Skeletal muscle cell (primary cell): ENCODE data around the gene FBXW5.

Experiments
- DNase-seq: peaks from one replicate; pipeline ENCODE4 v3.0.0-alpha.2; 2010; ENCODE audit warnings: low read depth
- H3K4me3 ChIP-seq: 2 replicates; pipeline ENCODE4 v1.5.1; 2011; ENCODE audit warnings: low read depth, mild to moderate bottlenecking, control low read depth, low read length, moderate library complexity

The FBXW5 gene

DNA sequence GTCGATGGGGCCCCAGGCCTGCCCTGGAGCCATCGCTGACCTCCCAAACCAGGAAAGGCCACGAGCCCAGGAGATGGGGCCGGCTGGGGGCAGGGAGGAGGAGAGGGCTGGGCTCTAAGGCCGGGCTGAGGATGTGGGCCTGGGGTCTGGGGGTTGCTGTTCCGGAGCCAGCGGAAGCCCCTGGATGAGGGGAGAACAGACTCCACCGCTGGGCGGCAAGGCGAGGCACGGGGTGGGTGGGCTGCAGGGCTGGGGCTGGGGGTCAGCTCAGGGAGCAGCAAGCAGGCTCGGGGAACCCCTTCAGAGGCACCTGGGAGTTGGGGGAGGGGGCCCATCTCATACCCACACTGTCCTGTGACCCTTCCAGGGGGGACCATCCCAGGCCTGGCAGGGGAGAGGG is 19.2 kb upstream of the FBXW5 start:
- DNase-seq: no peak
- H3K4me3 ChIP-seq: no peak overlapping the region

DNA sequence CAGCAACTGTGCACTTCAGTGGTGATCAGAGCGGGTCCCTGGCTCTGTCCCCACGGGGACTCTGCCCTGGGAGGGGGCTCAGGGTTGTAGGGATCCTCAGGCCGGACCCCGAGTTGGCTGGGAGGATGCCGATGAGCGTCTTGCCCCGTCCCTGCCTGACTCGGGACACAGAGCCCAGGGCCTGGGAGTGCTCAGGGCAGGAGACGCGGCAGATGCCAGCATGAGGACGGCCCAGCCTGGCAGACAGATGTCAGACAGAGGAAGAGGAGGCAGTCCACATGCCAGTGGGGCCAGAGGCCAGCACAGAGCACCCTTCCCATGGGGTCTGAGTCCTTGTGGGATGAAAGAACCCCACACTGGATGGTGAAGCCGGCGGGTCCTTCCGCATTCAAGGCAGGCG is 18.8 kb upstream of the FBXW5 start:
- DNase-seq: no peak
- no peak overlapping the region for H3K4me3 ChIP-seq

- no peak for DNase-seq
- H3K4me3 ChIP-seq: no peak overlapping the region
Observed at GRCh38 chr9:136962701-136963248, 18.2 kb upstream of the FBXW5 start.

GRCh38 chr9:136962163-136962562 is 17.6 kb upstream of the FBXW5 start:
- DNase-seq: no peak

DNA sequence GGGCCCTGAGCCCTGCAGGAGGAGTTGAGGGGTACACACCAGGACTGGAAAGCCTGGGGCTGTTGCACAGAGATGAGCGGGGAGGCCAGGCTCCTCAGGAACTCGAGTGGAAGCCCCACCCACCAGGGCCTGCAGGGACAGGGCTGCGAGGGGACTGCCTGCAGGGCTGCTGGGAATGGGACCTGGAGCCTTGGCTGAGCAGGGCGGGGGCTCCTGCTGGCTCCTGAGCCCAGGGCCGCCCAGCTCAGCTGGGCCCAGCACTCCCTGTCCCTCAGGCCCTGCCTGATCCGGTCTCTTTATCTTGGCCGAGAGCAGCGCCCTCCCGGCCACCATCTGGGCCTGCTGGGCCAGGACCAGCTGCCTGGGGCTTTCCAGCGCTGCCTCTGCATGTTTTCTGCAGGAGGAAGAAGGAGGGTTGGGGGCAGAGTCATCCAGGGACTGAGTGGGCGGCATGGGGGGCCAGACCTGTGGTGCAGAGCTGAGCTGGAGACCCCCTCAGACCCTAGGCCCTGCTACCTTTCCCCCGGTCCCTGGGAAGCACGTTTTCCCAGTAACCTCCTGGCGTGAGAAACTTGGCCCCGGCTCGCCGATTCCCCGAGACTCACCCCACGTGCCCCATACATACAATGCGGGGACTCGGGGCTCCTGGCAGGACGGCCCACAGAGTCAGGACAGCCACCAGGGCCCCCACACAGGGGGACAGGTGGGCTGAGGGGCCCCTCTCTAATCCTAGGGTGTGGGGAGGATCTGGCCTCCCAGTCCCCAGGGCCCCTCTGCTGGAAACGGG is 16.9 kb upstream of the FBXW5 start:
- no peak overlapping the region for H3K4me3 ChIP-seq
- DNase-seq: no peak

More at GRCh38 chr9:136962163-136962562, 17.6 kb upstream of the FBXW5 start:
- H3K4me3 ChIP-seq: no peak overlapping the region

- no peak overlapping the region for H3K4me3 ChIP-seq
- DNase-seq: no peak
Observed at GRCh38 chr9:136960938-136961275, 16.4 kb upstream of the FBXW5 start.

- no peak for DNase-seq
- H3K4me3 ChIP-seq: no peak overlapping the region
Observed at GRCh38 chr9:136960212-136960937, 15.8 kb upstream of the FBXW5 start.

- H3K4me3 ChIP-seq: no peak overlapping the region
- no peak for DNase-seq
Observed at GRCh38 chr9:136958898-136959850, 14.6 kb upstream of the FBXW5 start.

GRCh38 chr9:136958473-136958872 is 13.9 kb upstream of the FBXW5 start:
- no peak overlapping the region for H3K4me3 ChIP-seq
- DNase-seq: no peak

GRCh38 chr9:136957901-136958300 is 13.4 kb upstream of the FBXW5 start:
- no peak overlapping the region for H3K4me3 ChIP-seq
- no peak for DNase-seq

GRCh38 chr9:136957461-136957860 is 12.9 kb upstream of the FBXW5 start:
- no peak for DNase-seq
- no peak overlapping the region for H3K4me3 ChIP-seq

DNA sequence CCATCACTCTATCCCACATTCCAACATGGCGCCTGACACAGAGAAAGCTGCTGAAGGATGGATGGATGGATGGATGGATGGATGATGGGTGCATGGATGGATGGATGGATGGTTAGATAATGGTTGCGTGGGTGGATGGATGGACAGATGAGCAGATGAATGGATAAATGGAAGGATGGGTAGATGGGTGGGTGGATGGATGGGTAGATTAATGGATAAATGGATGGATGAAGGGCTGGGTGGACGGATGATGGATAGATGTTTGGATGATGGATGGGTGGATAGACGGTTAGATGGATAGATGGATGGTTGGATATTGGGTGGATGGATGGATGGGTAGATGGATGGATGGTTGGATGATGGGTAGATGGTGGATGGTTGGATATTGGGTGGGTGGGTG is 12.1 kb upstream of the FBXW5 start:
- no peak overlapping the region for H3K4me3 ChIP-seq
- no peak for DNase-seq

GRCh38 chr9:136955943-136956335 is 11.4 kb upstream of the FBXW5 start:
- no peak for DNase-seq
- no peak overlapping the region for H3K4me3 ChIP-seq

- DNase-seq: no peak
Observed at GRCh38 chr9:136955202-136955942, 10.8 kb upstream of the FBXW5 start.

DNA sequence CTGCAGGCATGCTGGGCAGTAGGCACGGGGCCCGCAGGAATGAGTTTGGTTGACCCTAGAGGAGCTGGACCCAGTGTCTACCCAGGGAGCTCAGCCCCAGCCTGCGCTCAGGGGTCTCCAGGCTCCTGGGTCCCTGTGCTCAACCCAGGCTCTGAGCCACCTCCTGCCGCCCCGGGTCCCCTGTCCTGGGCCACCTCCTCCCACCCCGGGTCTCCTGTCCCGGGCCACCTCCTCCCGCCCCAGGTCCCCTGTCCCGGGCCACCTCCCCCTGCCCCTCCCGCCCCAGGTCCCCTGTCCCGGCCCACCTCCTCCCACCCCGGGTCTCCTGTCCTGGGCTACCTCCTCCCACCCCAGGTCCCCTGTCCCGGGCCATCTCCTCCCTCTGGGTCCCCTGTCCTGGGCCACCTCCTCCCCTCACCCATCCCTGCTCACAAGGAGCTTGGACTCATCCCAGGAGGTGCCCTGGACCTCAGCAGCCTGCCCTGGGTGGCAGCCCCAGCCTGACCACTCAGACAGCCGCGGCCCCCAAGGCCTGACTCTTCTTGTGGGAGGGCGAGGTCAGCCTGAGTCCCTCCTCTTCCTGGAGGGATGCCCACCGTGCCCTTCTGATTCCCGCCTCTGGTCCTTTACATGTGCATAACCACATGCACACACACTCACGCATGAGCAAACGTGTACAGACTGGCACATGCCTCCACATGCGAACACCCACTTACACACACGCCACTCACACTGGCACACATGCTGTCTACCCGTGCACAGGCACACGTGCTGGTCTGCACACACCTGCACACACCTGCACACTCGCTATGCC is 9.9 kb upstream of the FBXW5 start:
- H3K4me3 ChIP-seq: no peak overlapping the region
- no peak for DNase-seq

More at GRCh38 chr9:136955202-136955942, 10.8 kb upstream of the FBXW5 start:
- no peak overlapping the region for H3K4me3 ChIP-seq

GRCh38 chr9:136953771-136954269 is 9.3 kb upstream of the FBXW5 start:
- H3K4me3 ChIP-seq: no peak overlapping the region
- no peak for DNase-seq

DNA sequence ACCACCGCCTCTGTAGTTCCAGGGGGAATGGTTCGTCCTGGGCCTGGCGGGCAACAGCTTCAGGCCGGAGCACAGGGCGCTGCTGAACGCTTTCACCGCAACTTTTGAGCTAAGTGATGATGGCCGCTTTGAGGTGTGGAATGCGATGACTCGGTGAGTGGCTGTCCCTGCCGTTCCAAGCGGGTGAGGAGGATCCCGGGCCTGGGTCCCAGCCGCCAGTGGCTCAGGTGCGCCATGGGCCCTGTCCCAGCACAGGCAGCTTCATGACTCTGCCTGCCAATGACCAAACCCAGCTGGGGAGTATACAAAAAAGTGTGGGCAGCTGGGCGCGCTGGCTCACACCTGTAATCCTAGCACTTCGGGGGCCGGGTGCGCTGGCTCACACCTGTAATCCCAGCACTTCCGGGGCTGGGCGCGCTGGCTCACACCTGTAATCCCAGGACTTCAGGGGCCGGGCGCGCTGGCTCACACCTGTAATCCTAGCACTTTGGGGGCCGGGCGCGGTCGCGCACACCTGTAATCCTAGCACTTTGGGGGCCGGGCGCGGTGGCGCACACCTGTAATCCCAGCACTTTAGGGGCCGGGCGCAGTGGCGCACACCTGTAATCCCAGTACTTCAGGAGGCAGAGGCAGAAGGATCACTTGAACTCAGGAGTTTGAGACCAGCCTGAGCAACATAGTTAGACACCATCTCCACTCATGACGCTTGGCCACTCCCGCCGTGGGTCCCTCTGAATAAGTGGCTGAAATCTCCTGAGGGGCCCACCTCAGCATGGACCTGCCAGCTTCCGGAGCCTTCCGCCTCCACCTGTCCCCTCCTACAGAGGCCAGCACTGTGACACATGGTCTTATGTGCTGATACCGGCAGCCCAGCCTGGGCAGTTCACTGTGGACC is 8.6 kb upstream of the FBXW5 start:
- DNase-seq: no peak
- no peak overlapping the region for H3K4me3 ChIP-seq
